ENCODE results near the gene ROR1. TPM values are rescaled to one million over a fixed set of nuclear protein-coding genes. Genes with fewer than 3 reads are reported as not detected.
"Not testable (repeated sequence)": the region's sequence is repeated elsewhere in the genome, so short reads cannot be mapped to it uniquely, and the experiment has no call there.

Gene ROR1
- total and polyA plus RNA-seq, 9 donors = 3.0 to 26.1 (median 15.0) TPM

GRCh38 chr1:64098846-64099582 is 325.2 kb downstream of the ROR1 start:
- intact Hi-C loops (cut with DNase I) = no loop called here
- TF ChIP-seq EP300 (IDR thresholded peaks at IDR 0.05) (no peak), CTCF (IDR thresholded peaks at IDR 0.05) (no peak), POLR2A (IDR thresholded peaks at IDR 0.05) (no peak)

GRCh38 chr1:64100791-64101190 is 327.0 kb downstream of the ROR1 start:
- Histone ChIP-seq H3K27me3 (no peaks in the 10 kb centered on the region), H3K36me3 (no peaks in the 10 kb centered on the region), H3K4me3 (no peak overlapping the region), H3K4me1 (ENCODE audit: insufficient read depth) (no peaks in the 10 kb centered on the region), H3K9me3 (no peaks in the 10 kb centered on the region), H3K27ac (no peak overlapping the region)
- WGBS, 3 donors = 33 to 75% (median 46%) methylated on average over 4 of the region's 4 CpGs
- TF ChIP-seq POLR2A (IDR thresholded peaks at IDR 0.05) (no peak), EP300 (IDR thresholded peaks at IDR 0.05) (no peak), CTCF (IDR thresholded peaks at IDR 0.05) (no peak)
- intact Hi-C loops (cut with DNase I) = no loop called here
- no peak for DNase-seq

More at GRCh38 chr1:64098846-64099582, 325.2 kb downstream of the ROR1 start:
- no peaks in the 10 kb centered on the region for H3K36me3 ChIP-seq
- no peaks in the 10 kb centered on the region for H3K27me3 ChIP-seq
- no peak overlapping the region for H3K27ac ChIP-seq
- DNase-seq = no peak
- no peak overlapping the region for H3K4me3 ChIP-seq
- 77 to 81% (median 79%) methylated on average over 9 of the region's 9 CpGs for WGBS, 3 donors
- no peaks in the 10 kb centered on the region for H3K4me1 ChIP-seq (ENCODE audit: insufficient read depth)
- no peaks in the 10 kb centered on the region for H3K9me3 ChIP-seq

- 86 to 88% (median 87%) methylated on average over 1 of the region's 1 CpG for WGBS, 3 donors
- H3K27ac ChIP-seq; H3K4me1 ChIP-seq (ENCODE audit: insufficient read depth); H3K9me3 ChIP-seq; H3K4me3 ChIP-seq; H3K36me3 ChIP-seq; DNase-seq; intact Hi-C loops (cut with DNase I); H3K27me3 ChIP-seq: not testable (repeated sequence)
These were observed 330.8 kb downstream of the ROR1 start for GRCh38 chr1:64104585-64104984.

- no peaks in the 10 kb centered on the region for H3K36me3 ChIP-seq
- no peaks in the 10 kb centered on the region for H3K4me1 ChIP-seq (ENCODE audit: insufficient read depth)
- no peak overlapping the region for H3K27ac ChIP-seq
- no peaks in the 10 kb centered on the region for H3K9me3 ChIP-seq
- H3K27me3 ChIP-seq = no peaks in the 10 kb centered on the region
- intact Hi-C loops (cut with DNase I) = no loop called here
- no peak for DNase-seq
- TF ChIP-seq EP300 (IDR thresholded peaks at IDR 0.05) (no peak), POLR2A (IDR thresholded peaks at IDR 0.05) (no peak), CTCF (IDR thresholded peaks at IDR 0.05) (no peak)
- 67 to 90% (median 89%) methylated on average over 4 of the region's 4 CpGs for WGBS, 3 donors
- no peak overlapping the region for H3K4me3 ChIP-seq
These were observed 333.3 kb downstream of the ROR1 start for GRCh38 chr1:64107118-64107519.

GRCh38 chr1:64107632-64108031 is 333.8 kb downstream of the ROR1 start:
- no peaks in the 10 kb centered on the region for H3K27me3 ChIP-seq
- intact Hi-C loops (cut with DNase I) = no loop called here
- TF ChIP-seq CTCF (IDR thresholded peaks at IDR 0.05) (no peak), EP300 (IDR thresholded peaks at IDR 0.05) (no peak), POLR2A (IDR thresholded peaks at IDR 0.05) (no peak)
- H3K27ac ChIP-seq = no peak overlapping the region
- 78 to 81% (median 79%) methylated on average over 2 of the region's 2 CpGs for WGBS, 3 donors
- no peak overlapping the region for H3K4me3 ChIP-seq
- H3K4me1 ChIP-seq (ENCODE audit: insufficient read depth) = no peaks in the 10 kb centered on the region
- DNase-seq = no peak
- no peaks in the 10 kb centered on the region for H3K36me3 ChIP-seq
- H3K9me3 ChIP-seq = no peaks in the 10 kb centered on the region
